PC-9 (cell line): Measurements from ENCODE around the gene CCNL2. TPM values are rescaled to one million over a fixed set of nuclear protein-coding genes. Genes with fewer than 3 reads are reported as not detected.

Experiments used
- BruUV-seq: library from RNA; stranded (reverse); fragments of 400-500 nt; replicated peaks from 2 replicates; lab custom pipeline; 2021; lab: Mats Ljungman, UMichigan
- CTCF ChIA-PET: fragments of 300-600 bp; sonication (Branson Sonifier 250); formaldehyde crosslinking; loops from one replicate; lab custom pipeline; 2022; ENCODE audit warnings: antibody characterized with exemption; lab: Charles Lee
- POLR2A ChIA-PET: fragments of 300-600 bp; sonication (Branson Sonifier 250); formaldehyde crosslinking; loops from one replicate; lab custom pipeline; 2022; ENCODE audit warnings: antibody characterized with exemption; ENCODE audit not compliant: unreplicated experiment; lab: Charles Lee
- DNase-seq, 2 experiments: peaks; one replicate each; pipeline versions ENCODE4 v3.0.0 to v3.0.0-alpha.2; 2015 to 2022; ENCODE audit warnings: mixed read lengths in 1 of 2
- H2AFZ ChIP-seq: fragments of 200-600 bp; sonication (generic); 2 replicates; pipeline ENCODE4 v1.8.1; 2017; ENCODE audit warnings: antibody characterized with exemption
- H3F3A ChIP-seq: fragments of 200-600 bp; sonication (generic); 2 replicates; pipeline ENCODE4 v1.8.1; 2017; ENCODE audit warnings: antibody characterized with exemption, mild to moderate bottlenecking, low read depth; ENCODE audit not compliant: insufficient read depth
- H3K27ac ChIP-seq: fragments of 200-600 bp; sonication (generic); 2 replicates; pipeline ENCODE4 v1.6.1; 2016; ENCODE audit warnings: mixed run types
- H3K27me3 ChIP-seq: fragments of 200-600 bp; sonication (generic); 2 replicates; pipeline ENCODE4 v1.6.1; 2016; ENCODE audit warnings: low read depth, mixed run types; ENCODE audit not compliant: insufficient read depth
- H3K36me3 ChIP-seq: fragments of 200-600 bp; sonication (generic); 2 replicates; pipeline ENCODE4 v1.6.1; 2016; ENCODE audit warnings: low read depth, mixed run types
- H3K4me1 ChIP-seq: fragments of 200-600 bp; sonication (generic); replicated peaks from 2 replicates; pipeline ENCODE4 v1.6.1; 2016; ENCODE audit warnings: mixed run types; ENCODE audit not compliant: insufficient read depth
- H3K4me2 ChIP-seq: fragments of 200-600 bp; sonication (generic); 2 replicates; pipeline ENCODE4 v1.6.1; 2017; ENCODE audit warnings: mixed run types
- H3K4me3 ChIP-seq: fragments of 200-600 bp; sonication (generic); 2 replicates; pipeline ENCODE4 v1.6.1; 2016; ENCODE audit warnings: mixed run types
- H3K79me2 ChIP-seq: fragments of 200-600 bp; sonication (generic); 2 replicates; pipeline ENCODE4 v1.6.1; 2017; ENCODE audit warnings: low read depth, mixed run types
- H3K9me2 ChIP-seq: fragments of 200-600 bp; sonication (generic); 2 replicates; pipeline ENCODE4 v1.8.1; 2017; ENCODE audit warnings: mild to moderate bottlenecking; ENCODE audit not compliant: insufficient read depth
- H3K9me3 ChIP-seq: fragments of 200-600 bp; sonication (generic); 2 replicates; pipeline ENCODE4 v1.8.1; 2016; ENCODE audit warnings: low read depth; ENCODE audit not compliant: insufficient read depth
- H4K20me1 ChIP-seq: fragments of 200-600 bp; sonication (generic); 2 replicates; pipeline ENCODE4 v1.8.1; 2017; ENCODE audit not compliant: insufficient read depth
- CTCF ChIP-seq: fragments of 200-600 bp; sonication (generic); conservative IDR thresholded peaks from 2 replicates; pipeline ENCODE4 v1.6.1; 2017; ENCODE audit warnings: mixed run types, antibody characterized with exemption, mild to moderate bottlenecking, moderate library complexity
- EZH2 ChIP-seq: fragments of 200-600 bp; sonication (generic); IDR thresholded peaks from 2 replicates; pipeline ENCODE4 v1.8.0; 2017; ENCODE audit warnings: antibody characterized with exemption, low read depth
- intact Hi-C: fragments of 100-400 bp; cut with micrococcal nuclease; formaldehyde crosslinking; loops from one replicate; pipeline ENCODE4 v1.10.0; 2022; ENCODE audit not compliant: unreplicated experiment
- total RNA-seq: library from RNA; stranded (reverse); gene quantifications from 2 replicates; pipeline ENCODE4 v1.2.3, GENCODE V29; 2021

The CCNL2 gene
- total RNA-seq, 1 experiment from 2014 or later: 162 TPM

GRCh38 chr1:1439546-1440261 is 40.6 kb upstream of the CCNL2 start:
- DNase-seq: no peak
- Histone ChIP-seq H3K9me2 (no peaks in the 10 kb centered on the region), H2AFZ (no peak overlapping the region), H3K4me2 (no peak overlapping the region), H3K79me2 (peaks cover 5% of the 10 kb centered on the region; the same call in 1 of the 2 replicates), H3K36me3 (no peaks in the 10 kb centered on the region), H3K27me3 (no peaks in the 10 kb centered on the region), H3K9me3 (no peaks in the 10 kb centered on the region), H3K4me1 (peaks cover 14% of the 10 kb centered on the region), H3K27ac (no peak overlapping the region), H3K4me3 (no peak overlapping the region), H3F3A (peaks cover 7% of the 10 kb centered on the region; the same call in 1 of the 2 replicates), H4K20me1 (no peaks in the 10 kb centered on the region)
- TF ChIP-seq CTCF (no peak), EZH2 (no peak)
- intact Hi-C loops: loop anchor here (2.0 to 10.0 kb wide), 2 partner anchors 33 to 95 kb away; partner anchors contain the start of genes DVL1 and MRPL20
- ChIA-PET POLR2A (no interaction called here), CTCF (no interaction called here)
- no TSS peak for BruUV-seq

- no TSS peak for BruUV-seq
- H3K36me3 ChIP-seq: no peaks in the 10 kb centered on the region
- H3K9me2 ChIP-seq: no peaks in the 10 kb centered on the region
- no peak overlapping the region for H2AFZ ChIP-seq
- no peaks in the 10 kb centered on the region for H4K20me1 ChIP-seq
- ChIA-PET CTCF (no interaction called here), POLR2A (no interaction called here)
- intact Hi-C loops: loop anchor here (10.0 kb wide), 1 partner anchor 94 kb away; the partner anchor contains the start of gene DVL1
- no peaks in the 10 kb centered on the region for H3K9me3 ChIP-seq
- peaks cover 11% of the 10 kb centered on the region; the same call in 1 of the 2 replicates for H3F3A ChIP-seq
- no peak overlapping the region for H3K4me3 ChIP-seq
- TF ChIP-seq EZH2 (no peak), CTCF (no peak)
- H3K4me2 ChIP-seq: no peak overlapping the region
- H3K27me3 ChIP-seq: no peaks in the 10 kb centered on the region
- H3K27ac ChIP-seq: no peak overlapping the region
- H3K4me1 ChIP-seq: peaks cover 24% of the 10 kb centered on the region
- peaks cover 5% of the 10 kb centered on the region; the same call in 1 of the 2 replicates for H3K79me2 ChIP-seq
- DNase-seq: no peak
These were observed 39.6 kb upstream of the CCNL2 start for GRCh38 chr1:1438531-1439381.

GRCh38 chr1:1437904-1438376 is 38.8 kb upstream of the CCNL2 start:
- CTCF ChIA-PET: no interaction called here
- Histone ChIP-seq H3K4me1 (peaks cover 31% of the 10 kb centered on the region), H3F3A (peaks cover 15% of the 10 kb centered on the region; the same call in 1 of the 2 replicates), H3K27me3 (no peaks in the 10 kb centered on the region), H4K20me1 (no peaks in the 10 kb centered on the region), H3K4me2 (no peak overlapping the region), H3K79me2 (peaks cover 5% of the 10 kb centered on the region; the same call in 1 of the 2 replicates), H3K9me2 (no peaks in the 10 kb centered on the region), H2AFZ (no peak overlapping the region), H3K27ac (no peak overlapping the region), H3K4me3 (no peak overlapping the region), H3K9me3 (no peaks in the 10 kb centered on the region), H3K36me3 (no peaks in the 10 kb centered on the region)
- intact Hi-C loops: loop anchor here (10.0 kb wide), 1 partner anchor 93 kb away; the partner anchor contains the start of gene DVL1
- BruUV-seq: no TSS peak
- no peak for DNase-seq
- POLR2A ChIA-PET: interaction anchor here (0.6 kb wide), 1 partner anchor 77 kb away, joined by 4 read pairs; no protein-coding TSS in a partner anchor
- no peak for TF ChIP-seq EZH2
- no peak for TF ChIP-seq CTCF
